Kidney epithelial cell (primary cell): ENCODE results near the gene GUSB. TPM values are rescaled to one million over a fixed set of nuclear protein-coding genes. Genes with fewer than 3 reads are reported as not detected.
"Not testable (repeated sequence)": the region's sequence is repeated elsewhere in the genome, so short reads cannot be mapped to it uniquely, and the experiment has no call there.

Source experiments
- DNase-seq: peaks from one replicate; pipeline ENCODE4 v3.0.0-alpha.2; 2010; ENCODE audit warnings: low read depth
- H3K27me3 ChIP-seq: 2 replicates; pipeline ENCODE4 v1.6.0; 2011; ENCODE audit warnings: low read length; ENCODE audit not compliant: control insufficient read depth, insufficient read depth
- H3K36me3 ChIP-seq: 2 replicates; pipeline ENCODE4 v1.5.1; 2011; ENCODE audit warnings: low read length; ENCODE audit not compliant: control insufficient read depth, insufficient read depth
- H3K4me3 ChIP-seq: 2 replicates; pipeline ENCODE4 v1.5.1; 2011; ENCODE audit warnings: low read depth, mild to moderate bottlenecking, control low read depth, low read length
- total RNA-seq: library from RNA; depleted of rRNA; stranded (reverse); fragments of >200 nt; gene quantifications from 2 replicates; pipeline ENCODE4 v1.2.3, GENCODE V29; 2015
- TF ChIP-seq, protein P1 (sequence below): IDR thresholded peaks from 2 replicates; pipeline ENCODE4 v1.5.1; 2011; ENCODE audit warnings: mild to moderate bottlenecking, moderate library complexity, low read length, control low read depth, inconsistent platforms; ENCODE audit not compliant: insufficient read depth, poor library complexity, severe bottlenecking

GUSB gene
- total RNA-seq, 1 donor from 2014 or later, result 18.8 TPM

DNA sequence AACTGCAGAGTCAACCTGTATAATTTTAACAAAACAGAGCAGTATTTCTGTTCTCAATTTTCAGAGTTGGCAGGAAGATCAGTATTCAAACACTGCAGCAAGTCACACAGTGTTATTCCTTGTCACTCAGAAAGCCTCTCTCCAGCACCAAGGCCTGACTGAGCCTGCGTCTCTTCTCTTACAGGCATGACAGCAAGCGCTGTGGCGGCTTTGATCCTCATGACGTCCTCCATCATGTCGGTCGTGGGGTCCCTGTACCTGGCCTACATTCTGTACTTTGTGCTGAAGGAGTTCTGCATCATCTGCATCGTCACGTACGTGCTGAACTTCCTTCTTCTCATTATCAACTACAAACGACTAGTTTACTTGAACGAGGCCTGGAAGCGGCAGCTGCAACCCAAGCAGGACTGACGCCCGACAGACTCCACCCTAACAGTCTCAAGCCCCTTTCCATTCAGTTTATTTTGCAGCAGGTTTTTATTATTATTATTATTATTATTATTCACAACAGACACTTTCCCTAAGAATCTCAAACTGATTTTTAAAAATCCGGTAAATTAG, 28.0 kb downstream of the GUSB start:
- TF ChIP-seq, protein P1, sequence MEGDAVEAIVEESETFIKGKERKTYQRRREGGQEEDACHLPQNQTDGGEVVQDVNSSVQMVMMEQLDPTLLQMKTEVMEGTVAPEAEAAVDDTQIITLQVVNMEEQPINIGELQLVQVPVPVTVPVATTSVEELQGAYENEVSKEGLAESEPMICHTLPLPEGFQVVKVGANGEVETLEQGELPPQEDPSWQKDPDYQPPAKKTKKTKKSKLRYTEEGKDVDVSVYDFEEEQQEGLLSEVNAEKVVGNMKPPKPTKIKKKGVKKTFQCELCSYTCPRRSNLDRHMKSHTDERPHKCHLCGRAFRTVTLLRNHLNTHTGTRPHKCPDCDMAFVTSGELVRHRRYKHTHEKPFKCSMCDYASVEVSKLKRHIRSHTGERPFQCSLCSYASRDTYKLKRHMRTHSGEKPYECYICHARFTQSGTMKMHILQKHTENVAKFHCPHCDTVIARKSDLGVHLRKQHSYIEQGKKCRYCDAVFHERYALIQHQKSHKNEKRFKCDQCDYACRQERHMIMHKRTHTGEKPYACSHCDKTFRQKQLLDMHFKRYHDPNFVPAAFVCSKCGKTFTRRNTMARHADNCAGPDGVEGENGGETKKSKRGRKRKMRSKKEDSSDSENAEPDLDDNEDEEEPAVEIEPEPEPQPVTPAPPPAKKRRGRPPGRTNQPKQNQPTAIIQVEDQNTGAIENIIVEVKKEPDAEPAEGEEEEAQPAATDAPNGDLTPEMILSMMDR, result no peak
- DNase-seq, result no peak
- Histone ChIP-seq H3K4me3 (no peak overlapping the region), H3K36me3 (peaks cover 1% of the 10 kb centered on the region), H3K27me3 (no peaks in the 10 kb centered on the region)

DNA sequence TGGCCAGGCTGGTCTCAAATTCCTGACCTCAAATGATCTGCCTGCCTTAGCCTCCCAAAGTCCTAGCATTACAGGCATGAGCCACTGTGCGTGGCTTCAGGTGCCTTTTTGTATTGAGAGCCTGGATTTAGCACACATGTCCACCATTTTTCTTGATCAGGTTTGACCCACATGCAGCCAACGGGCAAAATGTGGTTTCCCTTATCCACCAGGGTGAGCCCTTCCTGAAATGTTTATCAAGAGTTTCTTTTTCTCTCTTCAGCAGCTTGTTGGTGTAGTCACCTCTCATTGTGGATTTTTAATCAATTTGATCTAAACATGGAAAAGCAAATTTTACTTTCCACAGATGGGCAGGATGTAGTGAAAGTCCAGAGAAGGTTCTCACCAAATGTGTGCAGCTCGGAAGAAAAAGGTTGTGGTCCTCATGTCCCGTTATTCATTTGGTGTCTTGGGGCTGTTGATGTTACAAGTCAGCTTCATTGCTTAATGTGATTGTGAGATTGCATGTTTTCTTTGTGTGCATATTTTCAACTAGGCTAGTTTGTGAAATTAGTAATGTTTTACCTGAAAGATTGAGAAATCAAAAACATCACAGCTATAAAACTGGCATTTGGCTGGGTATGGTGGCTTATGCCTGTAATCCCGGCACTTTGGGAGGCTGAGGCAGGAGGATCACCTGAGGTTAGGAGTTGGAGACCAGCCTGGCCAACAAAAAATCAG, 28.9 kb downstream of the GUSB start:
- no peak for DNase-seq
- TF ChIP-seq, protein P1, result no peak
- Histone ChIP-seq H3K4me3 (no peak overlapping the region), H3K36me3 (peaks cover 1% of the 10 kb centered on the region), H3K27me3 (no peaks in the 10 kb centered on the region)

GRCh38 chr7:65951837-65952578, 30.0 kb downstream of the GUSB start:
- Histone ChIP-seq H3K27me3 (no peaks in the 10 kb centered on the region), H3K36me3 (peaks cover 1% of the 10 kb centered on the region), H3K4me3 (no peak overlapping the region)
- TF ChIP-seq, protein P1, result no peak
- DNase-seq, result no peak

DNA sequence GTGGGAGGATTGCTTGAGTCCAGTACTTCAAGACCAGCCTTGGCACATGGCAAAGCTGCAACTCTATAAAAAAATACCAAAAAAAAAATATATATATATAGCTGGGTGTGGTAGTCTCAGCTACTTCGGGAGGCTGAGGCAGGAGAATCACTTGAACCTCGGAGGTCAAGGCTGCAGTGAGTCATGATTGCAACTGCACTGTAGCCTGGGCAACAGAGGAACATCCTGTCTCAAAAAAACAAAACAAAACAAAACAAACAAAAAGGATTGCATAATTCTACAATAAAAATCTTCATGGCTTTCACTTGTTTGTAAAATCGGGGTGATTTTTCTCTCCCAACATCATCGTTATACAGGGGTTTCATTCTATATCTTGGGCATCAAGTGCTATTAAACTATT, 35.1 kb downstream of the GUSB start:
- no peak for DNase-seq
- Histone ChIP-seq H3K36me3 (no peaks in the 10 kb centered on the region), H3K27me3 (no peaks in the 10 kb centered on the region), H3K4me3 (no peak overlapping the region)
- TF ChIP-seq, protein P1, result no peak

- DNase-seq, H3K36me3 ChIP-seq, H3K4me3 ChIP-seq, H3K27me3 ChIP-seq: not testable (repeated sequence)
These were observed 36.2 kb downstream of the GUSB start for GRCh38 chr7:65945787-65946186.

- no peak for DNase-seq
- Histone ChIP-seq H3K36me3 (no peaks in the 10 kb centered on the region), H3K4me3 (no peak overlapping the region), H3K27me3 (no peaks in the 10 kb centered on the region)
- TF ChIP-seq, protein P1, result no peak
These were observed 43.6 kb downstream of the GUSB start for GRCh38 chr7:65938336-65938895.
